MM.1S (cell line): ENCODE data around the gene FRAS1.

Source experiments
- CTCF ChIP-seq: fragments of 300-600 bp; sonication (generic); IDR thresholded peaks from 2 replicates; pipeline ENCODE4 v1.5.1; 2016; ENCODE audit warnings: antibody characterized with exemption, low read length, mixed read lengths
- EZH2phosphoT487 ChIP-seq: fragments of 300-600 bp; sonication (generic); IDR thresholded peaks from 2 replicates; pipeline ENCODE4 v1.6.1; 2018; ENCODE audit warnings: antibody characterized with exemption, low read length

- TF ChIP-seq CTCF, result no peak
- TF ChIP-seq EZH2phosphoT487, result no peak
Measured at GRCh38 chr4:78311306-78311705, 254.2 kb downstream of the FRAS1 start.
